GM18511 (cell line): ENCODE results near the gene OR8G1.
"Not testable (repeated sequence)": the region's sequence is repeated elsewhere in the genome, so short reads cannot be mapped to it uniquely, and the experiment has no call there.

Source experiments
- ATAC-seq: cut with Tn5 transposase; IDR thresholded peaks from one replicate; pipeline ENCODE4 v1.9.1; 2021; ENCODE audit warnings: mild to moderate bottlenecking, moderate library complexity; ENCODE audit not compliant: unreplicated experiment

The OR8G1 gene, protein sequence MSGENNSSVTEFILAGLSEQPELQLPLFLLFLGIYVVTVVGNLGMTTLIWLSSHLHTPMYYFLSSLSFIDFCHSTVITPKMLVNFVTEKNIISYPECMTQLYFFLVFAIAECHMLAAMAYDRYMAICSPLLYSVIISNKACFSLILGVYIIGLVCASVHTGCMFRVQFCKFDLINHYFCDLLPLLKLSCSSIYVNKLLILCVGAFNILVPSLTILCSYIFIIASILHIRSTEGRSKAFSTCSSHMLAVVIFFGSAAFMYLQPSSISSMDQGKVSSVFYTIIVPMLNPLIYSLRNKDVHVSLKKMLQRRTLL

DNA sequence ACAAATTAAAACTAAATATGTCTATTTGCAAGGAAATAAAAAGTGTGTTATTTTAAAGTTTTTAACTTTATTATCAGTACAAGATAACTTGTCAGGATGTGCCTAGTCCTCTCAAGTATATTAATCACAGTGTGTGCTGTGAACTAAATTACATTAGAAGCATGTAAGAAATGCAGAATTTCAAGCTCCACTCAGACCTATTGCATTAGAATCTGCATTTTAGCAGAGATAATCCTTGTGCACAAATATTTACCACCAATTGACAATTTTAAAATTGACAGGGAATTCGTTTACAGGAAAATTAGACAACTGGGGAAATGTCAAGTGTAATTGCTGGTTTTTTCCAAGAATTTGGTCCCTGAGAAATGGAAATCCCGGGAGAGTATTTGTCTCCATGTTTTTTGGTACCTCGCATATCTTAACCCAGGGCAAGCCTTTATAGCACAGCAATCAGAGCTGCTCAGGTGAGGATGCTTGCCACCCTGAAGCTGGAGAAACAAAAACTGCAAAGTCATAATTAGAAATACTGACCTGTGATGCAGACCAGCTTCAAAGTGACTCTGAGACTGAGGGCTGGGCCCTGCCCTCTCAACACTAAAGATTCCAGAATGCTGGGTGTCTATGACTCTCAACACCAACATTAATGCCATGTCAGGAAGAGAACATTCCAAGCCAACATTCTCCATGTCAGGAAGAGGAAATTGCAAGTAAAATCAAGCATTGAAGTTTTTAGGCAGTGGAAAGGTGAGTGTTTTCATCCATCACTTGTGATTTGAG is at the start of gene OR8G1:
TSS of gene OR8G1 (plus strand) at position 475 of the 777 bp plus-strand sequence. CDS start 8,581 bp downstream, outside the sequence.
- ATAC-seq: no peak

DNA sequence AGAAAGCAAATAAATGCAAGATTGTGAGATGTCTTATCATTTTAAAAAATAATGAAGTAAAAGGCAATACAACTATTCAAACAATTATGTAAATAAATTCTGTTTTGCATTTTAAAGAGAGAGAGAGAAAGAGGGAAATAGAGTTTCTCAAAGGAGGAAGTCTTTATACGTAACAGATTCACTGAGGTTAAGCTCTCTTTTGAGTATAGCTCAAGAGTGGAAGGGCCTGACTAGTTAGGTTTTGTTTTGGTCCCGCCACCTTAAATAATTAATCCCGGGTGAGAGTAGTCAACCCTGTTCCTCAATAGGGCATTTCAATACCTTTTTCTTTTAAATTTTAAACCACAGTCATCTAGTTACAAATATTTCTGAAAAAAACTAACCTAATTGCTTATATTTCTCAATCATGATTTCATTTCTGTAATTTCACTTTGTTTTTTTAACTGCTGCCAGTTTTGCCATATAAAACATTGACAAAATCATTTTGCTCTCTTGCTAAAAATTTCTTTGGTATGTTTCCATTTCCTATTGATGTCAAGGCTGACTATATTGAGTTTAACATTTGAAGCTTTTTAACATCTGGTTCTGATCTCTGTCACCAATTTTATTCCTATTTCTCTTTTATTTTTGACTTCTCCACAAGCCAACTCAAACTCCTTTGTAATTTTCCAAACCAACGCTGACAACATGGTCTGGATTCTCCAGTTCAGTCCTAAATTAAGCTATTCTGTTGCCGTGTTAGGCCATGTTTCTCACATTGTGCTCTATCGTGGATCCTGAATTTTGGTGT is 47.5 kb upstream of the OR8G1 start:
- ATAC-seq: peak; percentile 70

DNA sequence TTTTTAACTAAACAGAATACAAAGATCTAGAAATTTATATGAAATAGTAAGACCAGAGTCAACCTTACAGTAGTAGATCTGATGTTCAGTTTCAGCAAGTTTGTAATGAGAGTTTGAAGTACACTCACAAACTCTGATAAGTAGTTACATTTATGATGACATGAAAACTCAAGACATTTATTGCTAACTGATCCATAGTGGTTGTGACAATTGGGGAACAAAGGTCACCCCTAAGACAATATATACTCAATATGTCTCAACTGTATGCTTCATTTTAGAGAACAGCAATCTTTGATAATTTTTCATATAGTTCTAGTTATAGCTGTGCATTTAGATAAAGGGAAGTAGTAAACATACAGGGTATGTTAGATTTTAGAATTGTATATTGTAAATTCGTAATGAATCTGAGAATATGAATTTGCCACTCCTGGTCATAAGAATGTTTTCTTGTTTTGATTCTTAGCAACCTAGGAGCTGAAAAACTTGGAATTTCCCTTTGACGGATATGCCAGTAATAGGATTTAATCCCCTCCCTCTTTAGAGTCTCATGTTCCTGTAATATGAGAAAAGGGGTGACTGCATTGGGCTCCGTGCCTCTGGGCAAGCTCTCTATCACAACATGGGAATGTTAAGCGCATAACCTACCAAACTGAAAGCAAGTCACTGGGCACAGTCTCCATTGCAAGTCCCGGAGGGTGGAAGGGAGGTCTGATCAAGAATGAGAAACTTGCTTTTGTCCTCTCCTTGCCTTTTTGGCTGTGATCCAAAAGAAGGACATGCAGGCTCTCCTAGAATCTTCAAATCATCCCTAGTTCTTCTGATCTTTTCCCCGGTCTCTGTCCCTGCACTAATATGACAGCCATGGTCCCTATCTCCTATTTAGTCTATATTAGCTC is 46.4 kb upstream of the OR8G1 start:
- peak; percentile 3 for ATAC-seq

DNA sequence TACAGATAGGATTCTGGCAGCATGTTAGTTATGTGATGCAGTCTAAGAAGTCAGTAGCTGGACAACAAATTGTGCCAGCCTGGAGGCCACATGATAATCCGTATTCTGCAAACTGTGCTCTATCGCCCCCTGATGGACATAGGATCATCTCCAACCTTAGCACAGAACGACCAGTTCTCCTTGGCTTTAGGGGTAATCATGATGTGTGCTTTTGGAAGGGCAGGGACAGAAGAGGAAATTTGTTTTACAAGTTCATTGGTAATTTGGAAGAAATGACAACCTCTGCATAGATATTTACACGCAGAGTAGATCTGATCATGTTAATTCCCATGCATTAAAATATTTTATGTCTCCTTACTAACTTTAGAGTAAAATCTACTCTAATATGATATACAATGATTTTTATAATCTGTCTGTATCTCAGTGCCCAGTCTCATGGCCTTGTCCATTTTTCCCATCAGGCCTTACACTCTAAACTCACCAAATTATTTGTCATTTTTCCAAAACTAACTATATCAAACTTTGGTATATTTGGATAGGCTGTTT is 45.6 kb upstream of the OR8G1 start:
- peak; percentile 82 for ATAC-seq

DNA sequence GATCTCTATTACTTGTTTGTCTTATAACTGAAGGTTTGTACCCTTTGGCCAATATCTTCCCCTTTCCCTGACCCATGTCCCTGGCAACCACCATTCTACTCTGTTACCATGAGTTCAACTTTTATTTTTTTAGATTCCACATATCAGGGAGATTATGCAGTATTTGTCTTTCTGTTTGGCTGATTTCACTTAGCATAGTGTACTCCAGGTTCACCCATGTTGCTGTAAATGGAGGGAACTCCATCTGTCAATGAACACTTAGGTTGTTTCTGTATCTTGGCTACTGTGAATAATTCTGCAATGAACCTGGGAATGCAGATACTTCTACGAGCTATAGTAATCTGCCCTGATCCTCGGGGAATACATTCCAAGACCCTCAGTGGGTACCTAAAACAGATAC is 42.9 kb upstream of the OR8G1 start:
- ATAC-seq: no peak

DNA sequence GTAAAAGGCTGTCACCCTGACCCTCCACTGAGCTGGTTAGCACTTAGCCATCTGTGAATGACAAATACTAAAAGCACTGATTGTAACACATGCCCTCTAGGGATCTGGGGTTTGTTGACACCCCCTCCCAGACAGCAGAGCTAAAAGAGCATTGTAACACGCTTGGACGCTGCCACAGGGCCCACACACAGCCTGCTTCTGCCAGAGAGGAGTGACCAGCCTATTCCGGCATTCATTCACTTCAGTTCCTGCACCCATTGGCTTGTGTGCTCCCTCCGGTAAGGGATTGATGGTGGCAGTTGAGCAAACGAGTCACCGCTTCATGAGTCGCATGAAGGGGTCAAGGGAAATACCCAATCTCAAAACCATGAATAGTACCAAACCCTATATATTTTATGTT is 42.0 kb upstream of the OR8G1 start:
- no peak for ATAC-seq

DNA sequence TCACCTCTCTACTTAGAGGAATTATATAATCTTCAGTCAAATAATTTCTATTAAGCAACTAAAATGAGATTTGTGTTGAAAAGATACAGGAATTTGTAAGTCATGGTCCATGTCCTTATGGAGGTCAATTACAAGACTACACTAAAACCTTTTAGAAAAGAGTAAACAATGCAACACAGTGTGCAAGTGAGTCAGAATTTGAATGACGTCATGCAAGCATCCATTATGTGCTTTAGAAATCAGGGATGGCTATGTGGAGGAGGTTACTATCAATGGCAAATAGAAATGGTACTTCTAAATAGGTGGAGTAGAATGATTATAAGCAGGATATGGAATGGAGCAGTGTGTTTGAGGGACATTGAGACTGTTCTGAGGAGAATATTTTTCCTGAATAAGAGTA is 41.2 kb upstream of the OR8G1 start:
- ATAC-seq: no peak

DNA sequence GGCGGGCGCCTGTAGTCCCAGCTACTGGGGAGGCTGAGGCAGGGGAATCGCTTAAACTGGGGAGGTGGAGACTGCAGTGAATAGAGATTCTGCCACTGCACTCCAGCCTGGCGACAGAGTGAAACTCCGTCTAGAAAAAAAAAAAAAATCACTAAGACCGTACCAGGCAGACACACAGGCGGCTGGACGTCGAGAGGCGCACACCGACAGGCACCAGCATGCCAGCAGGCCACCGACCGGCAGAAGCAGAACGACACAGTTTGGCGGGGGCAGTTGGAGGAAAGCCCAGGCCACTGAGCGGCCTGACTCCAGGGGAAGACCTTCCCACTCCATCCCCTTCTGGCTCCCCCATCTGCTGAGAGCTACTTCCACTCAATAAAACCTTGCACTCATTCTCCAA is 40.2 kb upstream of the OR8G1 start:
- no peak for ATAC-seq

DNA sequence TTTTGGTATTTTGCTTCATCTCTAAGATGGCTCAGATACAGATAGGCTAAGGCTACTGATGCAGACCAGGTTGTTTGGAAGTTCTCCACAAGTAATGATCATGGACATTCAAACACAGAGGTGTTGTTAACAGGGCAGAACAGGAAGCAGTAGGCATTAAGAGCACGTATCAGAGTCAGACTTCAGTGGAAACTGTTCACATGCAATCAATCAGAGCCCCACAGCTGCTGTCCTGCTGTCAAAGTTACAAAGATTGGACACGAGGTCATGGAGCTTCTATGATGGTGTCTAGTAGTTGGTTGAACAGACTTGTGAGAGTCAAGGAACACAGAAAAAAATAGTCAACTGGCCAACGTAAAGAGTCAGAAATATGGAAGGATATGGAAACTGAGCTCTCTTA is 37.9 kb upstream of the OR8G1 start:
- no peak for ATAC-seq

DNA sequence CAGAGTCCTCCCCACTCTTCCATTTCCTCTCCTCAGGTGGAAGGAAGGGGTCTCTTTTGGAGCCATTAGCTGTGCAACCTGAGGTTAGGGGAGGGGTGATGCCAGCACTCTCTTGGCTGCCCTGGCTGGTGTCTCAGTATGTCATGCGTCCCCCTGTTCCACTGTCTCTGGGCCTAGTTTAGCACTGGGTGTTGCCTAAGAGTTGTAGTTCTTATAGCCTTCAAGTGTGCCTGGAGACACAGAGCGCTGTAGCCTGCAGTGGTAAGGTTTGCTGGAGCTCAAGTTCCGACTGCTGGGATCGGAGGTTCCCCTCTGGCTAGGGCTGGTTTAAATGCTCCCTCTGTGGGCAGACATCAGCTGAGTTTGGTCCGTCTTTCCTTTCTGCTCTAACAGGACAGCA is 36.9 kb upstream of the OR8G1 start:
- ATAC-seq: no peak

DNA sequence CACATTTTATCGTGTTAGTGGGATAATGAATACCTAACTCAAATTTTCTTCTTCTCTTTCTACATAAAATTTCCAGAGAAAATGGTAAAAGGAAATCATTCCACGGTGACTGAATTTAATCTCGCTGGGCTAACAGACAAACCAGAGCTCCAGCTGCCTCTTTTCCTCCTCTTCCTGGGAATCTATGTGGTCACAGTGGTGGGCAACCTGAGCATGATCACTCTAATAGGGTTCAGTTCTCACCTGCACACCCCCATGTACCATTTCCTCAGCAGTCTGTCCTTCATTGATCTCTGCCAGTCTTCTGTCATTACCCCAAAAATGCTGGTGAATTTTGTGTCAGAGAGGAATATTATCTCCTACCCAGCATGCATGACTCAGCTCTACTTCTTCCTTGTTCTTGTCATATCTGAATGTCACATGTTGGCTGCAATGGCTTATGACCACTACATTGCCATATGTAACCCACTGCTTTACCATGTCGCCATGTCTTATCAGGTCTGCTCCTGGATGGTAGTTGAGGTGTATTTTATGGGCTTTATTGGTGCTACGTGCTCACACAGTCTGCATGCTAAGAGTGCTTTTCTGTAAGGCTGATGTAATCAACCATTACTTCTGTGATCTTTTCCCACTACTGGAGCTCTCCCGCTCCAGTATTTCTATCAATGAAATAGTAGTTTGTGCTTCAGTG is 33.6 kb upstream of the OR8G1 start:
- no peak for ATAC-seq

DNA sequence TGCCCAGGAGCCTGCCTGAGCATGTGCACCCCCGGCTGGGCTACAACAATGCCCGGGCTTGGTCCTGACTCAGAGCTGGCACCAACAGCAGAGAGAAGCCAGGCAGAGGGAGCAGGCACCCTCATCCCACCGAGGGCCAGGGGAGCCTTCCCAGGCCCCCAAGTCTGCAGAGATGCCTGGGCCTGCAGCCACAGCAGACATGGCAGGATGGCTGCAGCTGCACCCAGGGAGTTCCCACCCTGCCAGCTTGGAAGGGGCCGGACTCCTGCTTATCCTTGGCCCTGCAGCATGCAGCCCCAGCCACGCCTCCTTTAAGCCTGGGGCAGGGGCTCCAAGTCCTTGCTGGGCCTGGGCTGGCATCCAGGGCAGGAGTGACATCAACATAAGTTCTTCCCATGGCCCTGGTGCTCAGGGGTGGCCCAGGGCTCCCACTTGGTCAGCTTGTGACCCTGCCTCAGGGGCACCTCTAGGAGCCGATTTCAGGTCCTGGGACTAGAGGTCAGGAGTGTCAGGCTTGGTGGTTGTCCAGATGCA is 31.0 kb upstream of the OR8G1 start:
- ATAC-seq: no peak

DNA sequence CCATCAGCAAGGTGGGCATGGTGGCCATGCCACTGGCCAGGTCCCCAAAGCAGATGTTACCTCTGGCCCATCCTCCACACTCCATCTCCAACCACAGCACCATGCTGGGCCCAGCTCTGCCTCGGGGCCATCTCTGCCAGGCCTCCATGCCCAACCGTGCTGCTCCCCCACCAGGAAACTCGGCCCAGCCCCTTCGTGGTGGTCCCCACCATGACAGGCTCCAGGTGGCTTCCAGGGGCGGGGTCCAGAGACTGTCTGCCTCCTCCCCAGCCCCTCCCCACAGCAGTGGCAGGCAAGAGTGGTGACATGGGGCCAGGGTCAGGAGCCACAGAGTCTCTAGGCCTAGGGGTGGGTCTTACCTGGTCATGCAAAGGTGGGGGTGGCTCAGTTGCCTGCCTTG is 30.5 kb upstream of the OR8G1 start:
- ATAC-seq: no peak

DNA sequence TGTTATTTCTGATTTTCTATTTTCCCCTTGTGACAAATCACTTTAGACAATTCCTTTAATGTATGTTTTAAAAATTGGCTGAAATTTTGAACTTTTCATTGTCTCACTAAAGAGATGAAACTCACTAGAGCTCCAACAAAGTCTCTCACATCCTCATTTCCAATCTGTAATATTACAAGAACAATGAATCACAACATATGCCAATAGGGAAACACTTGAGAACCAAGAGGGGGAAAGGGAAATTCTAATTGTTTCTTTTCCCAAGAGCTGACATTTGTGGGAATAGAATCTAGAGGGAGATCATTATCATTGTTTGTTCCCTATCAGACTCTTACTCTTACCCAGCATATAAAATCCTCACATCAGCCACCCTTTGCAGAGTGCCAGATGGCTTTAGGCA is 29.6 kb upstream of the OR8G1 start:
- no peak for ATAC-seq

DNA sequence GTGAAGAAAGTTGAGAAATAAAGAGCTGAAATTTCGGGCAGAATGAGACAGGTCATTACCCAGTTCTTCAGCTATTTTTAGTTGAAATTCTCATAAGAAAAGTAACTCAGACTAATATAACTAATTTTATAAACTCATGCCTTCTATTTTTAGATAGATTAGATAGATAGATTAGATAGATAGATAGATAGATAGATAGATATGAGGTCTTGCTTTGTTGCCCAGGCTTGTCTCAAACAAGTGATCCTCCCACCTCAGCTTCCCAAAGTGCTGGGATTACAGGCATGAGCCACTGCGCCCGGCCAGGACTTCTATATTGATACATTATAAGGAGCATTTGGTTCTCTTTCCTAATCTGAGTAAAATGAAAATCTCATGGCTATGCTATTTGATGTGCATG is 26.9 kb upstream of the OR8G1 start:
- no peak for ATAC-seq

DNA sequence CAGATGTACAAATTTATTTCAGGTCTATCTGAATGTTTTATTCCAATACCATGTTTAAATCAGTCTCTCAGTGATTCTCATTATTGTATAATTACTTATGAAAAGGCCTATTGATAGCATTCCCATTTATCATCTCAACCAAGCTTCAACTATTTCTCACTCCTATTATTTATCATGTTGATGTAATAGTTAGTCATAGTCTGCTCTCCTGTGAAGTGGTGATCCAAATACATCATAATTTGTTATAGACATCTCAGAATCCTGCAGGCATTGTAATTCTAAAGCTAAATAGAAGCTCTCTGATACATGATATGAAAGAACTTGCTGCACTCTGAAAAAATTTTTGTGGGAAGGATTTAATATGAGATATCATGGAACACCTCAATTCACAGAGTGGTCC is 21.8 kb upstream of the OR8G1 start:
- ATAC-seq: no peak

DNA sequence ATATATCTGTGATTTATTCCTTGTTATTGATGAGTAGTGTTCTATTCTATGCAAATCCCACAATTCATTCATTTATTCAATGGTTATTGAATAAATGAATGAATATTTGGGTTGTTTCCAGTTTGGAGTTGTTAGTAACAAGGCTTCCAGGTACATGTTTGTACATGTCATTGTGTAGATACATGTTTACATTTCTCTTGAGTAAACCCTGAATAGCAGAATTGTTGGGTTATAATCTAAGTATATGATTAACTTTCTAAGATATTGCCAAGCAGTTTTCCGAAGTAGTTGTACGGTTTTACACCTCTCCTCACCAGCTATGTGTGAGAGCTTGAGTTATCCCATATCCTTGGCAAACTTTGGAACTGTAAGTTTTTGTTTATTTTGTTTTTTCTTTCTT is 18.5 kb upstream of the OR8G1 start:
- no peak for ATAC-seq

DNA sequence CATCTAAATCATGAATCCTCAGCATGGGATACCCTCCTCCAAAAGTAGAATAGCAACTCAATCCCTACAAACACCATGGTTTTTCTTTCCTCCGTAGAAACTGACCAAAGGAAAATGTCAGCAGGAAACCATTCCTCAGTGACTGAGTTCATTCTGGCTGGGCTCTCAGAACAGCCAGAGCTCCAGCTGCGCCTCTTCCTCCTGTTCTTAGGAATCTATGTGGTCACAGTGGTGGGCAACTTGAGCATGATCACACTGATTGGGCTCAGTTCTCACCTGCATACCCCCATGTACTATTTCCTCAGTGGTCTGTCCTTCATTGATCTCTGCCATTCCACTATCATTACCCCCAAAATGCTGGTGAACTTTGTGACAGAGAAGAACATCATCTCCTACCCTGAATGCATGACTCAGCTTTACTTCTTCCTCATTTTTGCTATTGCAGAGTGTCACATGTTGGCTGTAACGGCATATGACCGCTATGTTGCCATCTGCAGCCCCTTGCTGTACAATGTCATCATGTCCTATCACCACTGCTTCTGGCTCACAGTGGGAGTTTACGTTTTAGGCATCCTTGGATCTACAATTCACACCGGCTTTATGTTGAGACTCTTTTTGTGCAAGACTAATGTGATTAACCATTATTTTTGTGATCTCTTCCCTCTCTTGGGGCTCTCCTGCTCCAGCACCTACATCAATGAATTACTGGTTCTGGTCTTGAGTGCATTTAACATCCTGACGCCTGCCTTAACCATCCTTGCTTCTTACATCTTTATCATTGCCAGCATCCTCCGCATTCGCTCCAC is 16.1 kb upstream of the OR8G1 start:
- not testable (repeated sequence) for ATAC-seq

DNA sequence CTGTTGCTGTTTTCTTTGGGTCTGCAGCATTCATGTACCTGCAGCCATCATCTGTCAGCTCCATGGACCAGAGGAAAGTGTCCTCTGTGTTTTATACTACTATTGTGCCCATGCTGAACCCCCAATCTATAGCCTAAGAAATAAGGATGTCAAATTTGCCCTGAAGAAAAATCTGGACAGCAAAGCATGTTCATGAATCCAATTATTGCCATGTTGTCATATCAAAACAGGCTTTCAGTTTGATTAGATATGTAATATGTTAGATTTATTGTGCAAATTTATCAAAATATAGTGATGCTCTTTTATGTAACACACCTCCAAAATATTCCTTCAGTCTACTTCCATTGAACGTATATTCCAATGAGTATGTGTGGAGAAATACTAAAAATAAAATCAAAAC is 15.4 kb upstream of the OR8G1 start:
- no peak for ATAC-seq
